HG02840 (cell line): ENCODE results near the gene BTBD17.

Experiments
- ATAC-seq: cut with Tn5 transposase; IDR thresholded peaks from one replicate; pipeline ENCODE4 v1.9.1; 2021; ENCODE audit warnings: mild to moderate bottlenecking, moderate library complexity, moderate number of reproducible peaks; ENCODE audit not compliant: unreplicated experiment, low FRiP score

The BTBD17 gene

GRCh38 chr17:74362069-74362405 lies 369 bp upstream of the BTBD17 start:
- ATAC-seq: no peak

GRCh38 chr17:74360899-74361229 lies 804 bp downstream of the BTBD17 start:
- ATAC-seq: no peak

GRCh38 chr17:74359916-74360315 lies 1.8 kb downstream of the BTBD17 start:
- no peak for ATAC-seq

GRCh38 chr17:74358697-74359096 lies 3.0 kb downstream of the BTBD17 start:
- ATAC-seq: no peak

DNA sequence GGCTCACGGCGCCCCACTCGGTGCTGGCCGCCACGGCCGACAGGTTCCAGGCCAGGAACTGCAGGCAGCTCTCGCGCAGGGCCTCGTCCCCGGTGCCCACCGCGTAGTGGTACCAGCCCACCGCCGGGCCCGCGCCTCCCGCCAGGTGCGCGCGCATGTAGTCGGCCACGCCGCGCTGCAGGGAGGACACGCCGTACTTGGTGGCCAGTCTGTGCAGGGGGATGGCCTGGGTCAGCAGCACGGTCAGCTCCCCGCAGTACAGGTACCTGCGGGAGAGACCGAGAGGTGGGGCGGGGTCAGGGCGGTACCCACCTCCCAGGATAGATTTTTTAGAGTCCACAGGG lies 4.2 kb downstream of the BTBD17 start:
- ATAC-seq: no peak

- ATAC-seq: no peak
Measured at GRCh38 chr17:74356646-74357465, 4.8 kb downstream of the BTBD17 start.

GRCh38 chr17:74355065-74355464 lies 6.6 kb downstream of the BTBD17 start:
- no peak for ATAC-seq

DNA sequence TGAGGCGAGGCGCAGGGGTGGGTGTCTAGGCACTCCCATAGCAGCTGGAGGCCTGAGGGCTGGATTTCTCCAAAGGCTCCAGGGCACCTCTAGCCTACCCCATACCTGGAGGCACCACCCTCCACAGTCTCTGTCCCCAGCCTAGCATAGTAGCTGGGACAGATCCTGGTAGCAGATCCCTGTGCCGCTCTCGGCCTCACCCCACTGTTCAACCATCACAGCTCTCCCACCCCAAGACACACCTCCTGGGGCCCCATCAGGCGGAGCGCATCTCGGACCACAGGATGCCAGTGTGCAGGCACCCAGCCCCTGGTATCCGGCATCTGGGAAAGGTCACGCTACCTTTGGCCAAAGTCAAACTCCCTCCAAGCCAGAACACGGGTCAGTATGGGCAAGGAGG lies 7.1 kb downstream of the BTBD17 start:
- no peak for ATAC-seq

GRCh38 chr17:74354123-74354522 lies 7.5 kb downstream of the BTBD17 start:
- ATAC-seq: no peak

GRCh38 chr17:74353446-74354060 lies 8.1 kb downstream of the BTBD17 start:
- ATAC-seq: no peak

DNA sequence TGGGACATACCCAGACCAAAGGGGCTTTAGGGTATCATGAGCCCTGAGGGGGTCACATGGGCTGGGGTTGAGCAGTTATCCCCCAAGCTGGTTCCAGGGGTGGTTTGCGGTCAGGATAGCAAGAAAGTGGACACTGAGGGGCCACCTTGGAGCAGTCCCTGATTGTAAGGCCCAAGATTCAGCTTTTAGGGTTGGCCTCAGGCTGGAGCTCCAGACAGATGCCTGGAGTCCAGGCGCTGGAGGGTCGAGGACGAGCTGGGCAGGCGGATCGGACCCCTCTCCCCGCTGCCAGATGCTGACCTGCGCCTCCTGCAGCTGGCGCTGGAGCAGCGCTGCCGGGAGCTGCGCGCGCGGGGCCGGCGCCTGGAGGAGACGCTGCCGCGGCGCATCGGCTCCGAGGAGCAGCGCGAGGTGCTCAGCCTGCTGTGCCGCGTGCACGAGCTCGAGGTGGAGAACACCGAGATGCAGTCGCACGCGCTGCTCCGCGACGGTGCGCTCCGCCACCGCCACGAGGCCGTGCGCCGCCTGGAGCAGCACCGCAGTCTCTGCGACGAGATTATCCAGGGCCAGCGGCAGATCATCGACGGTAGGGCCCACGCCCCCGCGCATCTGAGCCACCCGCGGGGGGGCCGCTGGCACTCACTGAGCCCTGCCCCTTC lies 10.0 kb downstream of the BTBD17 start:
- ATAC-seq: no peak

DNA sequence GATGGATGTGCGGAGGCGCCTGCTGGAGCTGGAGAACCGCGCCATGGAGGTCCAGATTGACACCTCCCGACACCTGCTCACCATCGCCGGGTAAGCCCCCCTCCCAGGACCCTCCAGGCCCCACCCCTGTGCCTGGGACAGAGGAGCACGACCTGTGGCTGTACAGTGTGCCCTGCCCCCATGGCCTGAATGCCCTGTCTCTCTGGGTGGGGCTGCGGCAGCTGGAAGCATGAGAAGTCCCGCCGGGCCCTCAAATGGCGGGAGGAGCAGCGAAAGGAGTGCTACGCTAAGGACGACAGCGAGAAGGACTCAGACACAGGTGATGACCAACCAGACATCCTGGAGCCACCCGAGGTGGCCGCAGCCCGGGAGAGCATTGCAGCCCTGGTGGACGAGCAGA lies 11.2 kb downstream of the BTBD17 start:
- no peak for ATAC-seq

DNA sequence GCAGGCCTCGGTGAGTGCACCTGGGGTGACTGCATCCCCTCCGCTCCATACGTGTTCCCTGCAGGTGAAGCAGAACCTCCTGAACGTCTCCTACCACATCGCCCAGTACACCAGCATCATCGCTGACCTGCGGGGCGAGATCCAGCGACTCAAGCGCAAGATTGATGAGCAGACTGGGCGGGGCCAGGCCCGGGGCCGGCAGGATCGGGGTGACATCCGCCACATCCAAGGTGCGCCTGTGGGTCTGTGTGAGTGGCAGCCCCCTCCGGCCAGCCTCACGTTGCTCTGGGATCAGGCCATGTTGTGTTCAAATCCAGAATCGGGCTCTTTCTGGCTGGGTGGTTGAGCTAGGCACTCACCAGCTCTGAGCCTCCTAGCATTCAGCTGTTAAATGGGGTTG lies 12.5 kb downstream of the BTBD17 start:
- no peak for ATAC-seq

- no peak for ATAC-seq
Measured at GRCh38 chr17:74347646-74348045, 14.0 kb downstream of the BTBD17 start.

- ATAC-seq: no peak
Measured at GRCh38 chr17:74345433-74346241, 16.0 kb downstream of the BTBD17 start.

- no peak for ATAC-seq
Measured at GRCh38 chr17:74344658-74345057, 17.0 kb downstream of the BTBD17 start.

DNA sequence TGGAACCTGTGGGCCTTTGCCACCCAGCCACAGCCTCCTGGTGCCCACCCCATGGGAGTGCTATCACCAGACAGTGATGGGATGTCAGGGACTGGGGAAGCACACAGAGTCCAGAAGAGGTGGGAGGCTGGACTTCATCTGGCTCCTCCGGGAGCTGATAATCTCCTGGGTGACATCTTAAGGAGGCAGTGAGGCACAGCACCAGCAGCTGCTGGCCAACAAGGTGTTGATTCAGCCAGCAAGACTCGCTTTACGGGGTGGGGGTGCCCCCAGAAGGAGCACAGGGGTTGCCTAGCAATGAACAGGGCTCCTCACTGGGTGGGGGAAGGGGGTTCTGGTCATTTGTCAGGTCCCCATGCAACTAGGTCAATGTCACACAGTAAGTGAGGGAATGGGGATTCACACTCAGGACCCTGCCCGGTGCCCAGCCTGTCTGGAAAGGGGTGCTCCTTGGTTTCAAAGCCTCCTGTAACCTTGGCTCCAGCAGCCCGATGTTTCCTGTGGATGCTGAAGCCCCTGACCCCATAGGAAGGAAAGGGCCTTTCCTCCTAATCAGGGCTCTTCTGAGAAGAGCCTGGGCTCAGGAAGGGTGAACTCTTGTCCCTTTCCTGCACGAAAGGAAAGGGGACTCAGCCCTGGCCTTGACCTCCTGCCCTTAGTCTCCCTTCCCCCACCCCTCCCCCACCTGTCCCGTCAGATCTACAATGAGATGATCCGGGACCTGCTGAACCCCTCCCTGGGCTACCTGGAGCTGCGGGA lies 18.0 kb downstream of the BTBD17 start:
- no peak for ATAC-seq

DNA sequence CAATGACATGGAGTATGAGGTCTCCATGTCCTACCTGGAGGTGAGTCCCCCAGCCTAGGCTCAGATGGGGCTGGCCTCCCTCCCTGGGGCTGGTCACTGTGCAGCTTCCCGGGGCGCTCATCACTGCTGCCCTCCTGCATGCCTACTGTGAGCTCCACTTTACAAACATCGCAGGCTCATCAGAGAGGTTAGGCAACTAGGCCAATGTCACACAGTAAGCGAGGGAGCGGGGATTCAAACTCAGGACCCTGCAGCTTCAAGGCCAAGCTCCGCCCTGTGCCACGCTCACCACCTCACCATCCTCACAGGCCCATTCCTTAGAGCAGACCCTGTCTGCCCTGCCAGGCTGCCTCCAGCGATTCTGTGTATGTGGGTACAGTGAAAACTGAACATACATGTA lies 18.5 kb downstream of the BTBD17 start:
- no peak for ATAC-seq

DNA sequence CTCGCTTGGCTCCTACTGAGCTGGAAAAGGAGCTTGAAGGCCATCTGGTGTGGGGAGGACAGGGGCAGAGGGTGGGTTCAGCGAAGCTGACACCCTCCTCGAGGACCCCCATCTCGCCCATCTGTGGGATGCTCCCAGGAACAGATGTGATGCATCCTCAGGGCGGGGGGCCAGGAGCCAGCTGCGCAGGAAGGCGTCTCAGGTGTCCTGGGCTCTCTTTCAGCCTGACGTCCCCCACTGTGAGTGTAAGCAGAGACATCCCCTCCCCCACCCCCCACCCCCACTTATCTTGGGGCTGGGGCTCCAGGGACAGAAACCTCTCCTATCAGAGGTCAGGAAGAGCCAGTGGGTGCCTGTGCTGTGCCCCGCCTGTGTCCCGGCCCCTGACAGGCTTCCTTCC lies 19.4 kb downstream of the BTBD17 start:
- ATAC-seq: no peak

DNA sequence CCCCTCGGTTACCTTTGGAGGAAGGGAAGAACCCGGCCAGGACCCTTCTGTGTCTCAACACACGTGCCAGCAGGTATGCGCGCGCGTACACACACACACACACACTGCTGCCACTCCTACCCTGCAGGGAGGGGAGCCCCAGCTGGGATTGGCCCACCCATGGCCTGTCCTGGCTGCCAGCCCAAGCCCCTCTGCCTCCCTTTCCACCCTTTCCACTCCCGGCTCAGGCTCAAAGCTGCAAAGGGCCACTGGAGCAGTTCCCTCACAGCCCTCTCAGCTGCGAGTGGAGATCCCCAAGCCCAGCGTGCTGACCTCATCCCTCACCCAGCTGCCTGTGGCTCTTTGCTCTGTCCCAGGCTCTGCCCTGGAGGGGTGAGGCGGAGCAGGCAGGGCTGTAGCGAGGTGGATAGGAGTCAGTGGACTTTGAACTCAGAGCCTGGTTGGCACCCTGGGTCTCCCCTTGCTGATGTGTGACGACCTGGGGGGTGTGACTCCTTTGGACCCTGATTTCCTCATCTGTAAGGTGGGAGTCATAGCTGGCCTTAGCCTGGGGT lies 21.1 kb downstream of the BTBD17 start:
- ATAC-seq: no peak
